Sigmoid colon (tissue), 7 donors: ENCODE results near the gene IMPA2. TPM values are rescaled to one million over a fixed set of nuclear protein-coding genes. Genes with fewer than 3 reads are reported as not detected.
"Not testable (repeated sequence)": the region's sequence is repeated elsewhere in the genome, so short reads cannot be mapped to it uniquely, and the experiment has no call there.

Experiments used
- DNase-seq: peaks from one replicate; pipeline ENCODE4 v3.0.0-alpha.2; 2019
- H3K27ac ChIP-seq, 4 donors: fragments of 200-600 bp; sonication (generic); one replicate each; pipeline ENCODE4 v1.5.1; 2016 to 2019; ENCODE audit warnings: mild to moderate bottlenecking in 1 of 4
- H3K27me3 ChIP-seq, 3 donors: fragments of 200-600 bp; sonication (generic); one replicate each; pipeline ENCODE4 v1.5.1; 2019; ENCODE audit warnings: mild to moderate bottlenecking in 1 of 3
- H3K36me3 ChIP-seq, 4 donors: fragments of 200-600 bp; sonication (generic); one replicate each; pipeline ENCODE4 v1.5.1; 2016 to 2019
- H3K4me1 ChIP-seq, 4 donors: fragments of 200-600 bp; sonication (generic); one replicate each; pipeline ENCODE4 v1.5.1; 2017 to 2019
- H3K4me3 ChIP-seq, 4 donors: fragments of 200-600 bp; sonication (generic); one replicate each; pipeline ENCODE4 v1.5.1; 2017 to 2019; ENCODE audit warnings: mild to moderate bottlenecking in 2 of 4, moderate library complexity in 1 of 4
- H3K9me3 ChIP-seq, 4 donors: fragments of 200-600 bp in 3 of 4; sonication (generic) in 3 of 4; one replicate each; pipeline versions ENCODE4 v1.5.1 to v1.6.1; 2013 to 2019
- CTCF ChIP-seq, 4 experiments: fragments of 450-650 bp in 3 of 4; fragments of 200-600 bp in 1 of 4; IDR thresholded peaks; one replicate each; pipeline ENCODE4 v1.5.1; 2016 to 2019; ENCODE audit warnings: antibody characterized with exemption in 4 of 4, mild to moderate bottlenecking in 3 of 4, moderate library complexity in 2 of 4
- EP300 ChIP-seq, 4 donors: sonication (generic); formaldehyde crosslinking; IDR thresholded peaks; one replicate each; pipeline ENCODE4 v1.6.1; 2017; ENCODE audit warnings: antibody characterized with exemption in 4 of 4
- POLR2A ChIP-seq, 2 donors: fragments of 450-650 bp; IDR thresholded peaks; one replicate each; pipeline ENCODE4 v1.6.1; 2016; ENCODE audit warnings: antibody characterized with exemption in 2 of 2, mild to moderate bottlenecking in 2 of 2, moderate library complexity in 2 of 2
- POLR2AphosphoS5 ChIP-seq, 4 donors: sonication (generic); formaldehyde crosslinking; IDR thresholded peaks; one replicate each; pipeline ENCODE4 v1.6.1; 2017; ENCODE audit warnings: antibody characterized with exemption in 4 of 4
- WGBS, 2 donors: extraction: QIAGEN DNeasy Blood & Tissue Kit; methylation state at CpG; one replicate each; pipeline ENCODE4 v1.1.7; 2013; 5-methylcytosine and 5-hydroxymethylcytosine counted together
- intact Hi-C: fragments of 100-400 bp; cut with DNase I; formaldehyde crosslinking; loops from one replicate; pipeline ENCODE4 v1.15.1; 2023
- polyA plus RNA-seq, 3 donors: library from polyadenylated mRNA; stranded (reverse); fragments of 200-250 nt; gene quantifications; one replicate each; pipeline ENCODE4 v1.2.3, GENCODE V29; 2013
- total RNA-seq, 4 donors: library from RNA; depleted of rRNA; stranded (reverse); fragments of >200 nt; gene quantifications; one replicate each; pipeline ENCODE4 v1.1.0, GENCODE V29; 2016
- donor health status: healthy with polysubstance abuse.
- donor health status: Bipolar disorder and iron deficiency.
- donor health status: healthy.

The IMPA2 gene
- total and polyA plus RNA-seq, 7 donors = 21.3 to 138 (median 66.5) TPM

GRCh38 chr18:12067671-12068070 is 86.4 kb downstream of the IMPA2 start:
- Histone ChIP-seq H3K4me3 (no peak overlapping the region), H3K27ac (no peak overlapping the region), H3K36me3 (no peaks in the 10 kb centered on the region), H3K9me3 (no peaks in the 10 kb centered on the region), H3K27me3 (no peaks in the 10 kb centered on the region), H3K4me1 (no peaks in the 10 kb centered on the region)
- DNase-seq = no peak
- TF ChIP-seq POLR2AphosphoS5 (IDR thresholded peaks at IDR 0.05) = no peak
- no peak for TF ChIP-seq EP300 (IDR thresholded peaks at IDR 0.05)
- no peak for TF ChIP-seq CTCF (IDR thresholded peaks at IDR 0.05)
- TF ChIP-seq POLR2A (IDR thresholded peaks at IDR 0.05) = no peak
- intact Hi-C loops = no loop called here
- 96 to 97% methylated on average over 26 of the region's 26 CpGs for WGBS, 2 donors

- intact Hi-C loops, H3K27ac ChIP-seq, H3K4me1 ChIP-seq, DNase-seq, H3K9me3 ChIP-seq, H3K36me3 ChIP-seq, H3K27me3 ChIP-seq, H3K4me3 ChIP-seq: not testable (repeated sequence)
- 71 to 85% methylated on average over 44 of the region's 44 CpGs for WGBS, 2 donors
These were observed 87.1 kb downstream of the IMPA2 start for GRCh38 chr18:12068316-12068949.

DNA sequence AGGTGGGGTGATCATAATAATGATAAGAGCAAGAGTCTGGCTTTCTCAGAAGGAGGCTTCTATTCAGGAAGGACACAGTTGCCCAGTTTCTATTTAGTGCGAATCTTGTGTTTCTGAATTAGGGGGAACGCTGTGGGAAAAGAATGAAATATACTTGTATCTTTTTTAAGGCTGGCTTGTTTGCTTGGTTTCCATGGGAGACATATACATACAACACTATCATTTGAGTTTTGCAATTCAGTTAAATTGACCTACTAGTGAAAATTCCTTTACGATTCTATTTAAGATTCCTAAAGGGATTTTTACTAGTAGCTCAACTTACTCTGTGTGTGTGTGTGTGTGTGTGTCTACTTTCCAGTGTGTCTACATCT is 87.6 kb downstream of the IMPA2 start:
- WGBS, 2 donors = 50 to 71% methylated on average over 3 of the region's 3 CpGs
- intact Hi-C loops = no loop called here
- Histone ChIP-seq H3K4me3 (no peak overlapping the region), H3K36me3 (no peaks in the 10 kb centered on the region), H3K27ac (no peak overlapping the region), H3K27me3 (no peaks in the 10 kb centered on the region), H3K4me1 (no peaks in the 10 kb centered on the region), H3K9me3 (no peaks in the 10 kb centered on the region)
- DNase-seq = no peak
- TF ChIP-seq CTCF (IDR thresholded peaks at IDR 0.05) (no peak), EP300 (IDR thresholded peaks at IDR 0.05) (no peak), POLR2A (IDR thresholded peaks at IDR 0.05) (no peak), POLR2AphosphoS5 (IDR thresholded peaks at IDR 0.05) (no peak)

DNA sequence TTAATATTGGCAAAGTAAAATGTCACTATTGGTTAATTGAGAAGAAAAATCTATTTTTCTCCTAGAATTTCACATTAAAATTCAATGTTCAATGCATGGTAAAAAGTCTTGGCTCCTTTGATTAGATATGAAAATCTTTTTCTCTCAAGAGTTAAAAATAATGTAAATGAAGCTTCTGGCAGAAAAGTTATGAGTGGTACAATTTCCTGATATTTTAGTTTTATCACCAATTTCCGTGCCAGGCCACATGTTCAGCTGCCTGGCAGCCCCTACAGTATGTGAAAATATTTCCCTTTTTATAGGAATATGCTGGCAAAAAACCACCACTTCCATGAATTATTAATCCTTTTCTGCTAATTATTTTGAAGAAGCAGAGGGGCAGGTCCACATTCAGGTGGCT is 89.8 kb downstream of the IMPA2 start:
- not testable (repeated sequence) for H3K27me3 ChIP-seq, H3K27ac ChIP-seq, H3K36me3 ChIP-seq, H3K9me3 ChIP-seq, DNase-seq, H3K4me3 ChIP-seq, H3K4me1 ChIP-seq
- intact Hi-C loops = loop anchor here (10.0 kb wide), 1 partner anchor 164 kb away; no protein-coding TSS in a partner anchor
- WGBS, 2 donors = 71 to 74% methylated on average over 1 of the region's 1 CpG

DNA sequence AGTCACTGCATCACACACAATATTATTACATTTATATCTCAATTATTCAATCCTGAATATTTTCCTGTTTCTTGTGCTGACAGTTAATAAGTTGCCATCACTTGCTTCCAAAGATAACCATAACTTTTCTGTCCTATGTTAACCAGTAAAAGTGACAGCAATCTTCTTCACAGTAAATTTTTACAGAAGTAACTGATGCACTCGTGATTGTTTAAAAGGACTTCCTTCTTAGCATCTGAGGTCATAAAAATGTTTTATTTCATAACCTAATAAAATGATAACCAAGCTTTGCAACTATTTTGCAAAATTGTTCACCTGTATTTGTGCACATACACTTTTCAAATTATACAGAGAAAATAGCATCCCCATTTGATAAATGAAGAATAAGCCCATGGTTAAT is 91.7 kb downstream of the IMPA2 start:
- WGBS, 2 donors = 19 to 48% methylated on average over 1 of the region's 1 CpG
- Histone ChIP-seq H3K36me3 (no peaks in the 10 kb centered on the region), H3K27ac (no peak overlapping the region), H3K27me3 (no peaks in the 10 kb centered on the region), H3K9me3 (no peaks in the 10 kb centered on the region), H3K4me3 (no peak overlapping the region), H3K4me1 (no peaks in the 10 kb centered on the region)
- DNase-seq = no peak
- TF ChIP-seq POLR2AphosphoS5 (IDR thresholded peaks at IDR 0.05) (no peak), CTCF (IDR thresholded peaks at IDR 0.05) (no peak), POLR2A (IDR thresholded peaks at IDR 0.05) (no peak), EP300 (IDR thresholded peaks at IDR 0.05) (no peak)
- intact Hi-C loops = loop anchor here (10.0 kb wide), 1 partner anchor 162 kb away; no protein-coding TSS in a partner anchor

- WGBS, 2 donors = 84 to 87% methylated on average over 3 of the region's 3 CpGs
- no peaks in the 10 kb centered on the region for H3K36me3 ChIP-seq
- H3K27ac ChIP-seq = no peak overlapping the region
- DNase-seq = no peak
- TF ChIP-seq EP300 (IDR thresholded peaks at IDR 0.05) (no peak), POLR2AphosphoS5 (IDR thresholded peaks at IDR 0.05) (no peak), POLR2A (IDR thresholded peaks at IDR 0.05) (no peak), CTCF (IDR thresholded peaks at IDR 0.05) (no peak)
- no peaks in the 10 kb centered on the region for H3K27me3 ChIP-seq
- no peaks in the 10 kb centered on the region for H3K4me1 ChIP-seq
- H3K9me3 ChIP-seq = no peaks in the 10 kb centered on the region
- intact Hi-C loops = loop anchor here (10.0 kb wide), 1 partner anchor 160 kb away; no protein-coding TSS in a partner anchor
- H3K4me3 ChIP-seq = no peak overlapping the region
These were observed 93.4 kb downstream of the IMPA2 start for GRCh38 chr18:12074736-12075135.
